DND-41 (cell line): ENCODE data around the gene LRRC8E.

Experiments used
- ATAC-seq: fragments of 200-7000 bp; cut with Tn5 transposase; 3 replicates; pipeline ENCODE4 v1.9.1; 2021; ENCODE audit warnings: low read depth; ENCODE audit not compliant: insufficient read depth
- DNase-seq: peaks from one replicate; pipeline ENCODE4 v3.0.0-alpha.2; 2020
- H2AFZ ChIP-seq: 2 replicates; pipeline ENCODE4 v1.6.0; 2012; ENCODE audit warnings: low read depth, low read length
- H3K27ac ChIP-seq: 2 replicates; pipeline ENCODE4 v1.5.1; 2012; ENCODE audit warnings: low read length, inconsistent platforms
- H3K27me3 ChIP-seq: fragments of 200-600 bp; sonication (generic); 2 replicates; pipeline ENCODE4 v1.6.0; 2012; ENCODE audit warnings: low read length, mild to moderate bottlenecking, inconsistent platforms; ENCODE audit not compliant: insufficient read depth, poor library complexity
- H3K36me3 ChIP-seq: 2 replicates; pipeline ENCODE4 v1.5.1; 2012; ENCODE audit warnings: low read length, inconsistent platforms; ENCODE audit not compliant: insufficient read depth
- H3K4me1 ChIP-seq: 2 replicates; pipeline ENCODE4 v1.5.1; 2012; ENCODE audit warnings: mild to moderate bottlenecking, low read length; ENCODE audit not compliant: insufficient read depth
- H3K4me2 ChIP-seq: 2 replicates; pipeline ENCODE4 v1.6.0; 2012; ENCODE audit warnings: mild to moderate bottlenecking, moderate library complexity, low read length, inconsistent platforms; ENCODE audit not compliant: insufficient read depth
- H3K4me3 ChIP-seq, 2 experiments: fragments of 200-600 bp in 1 of 2; shearing (Covaris generic) in 1 of 2; 2 replicates each; pipeline ENCODE4 v1.5.1; 2012 to 2016; ENCODE audit warnings: inconsistent platforms in 2 of 2, low read length in 2 of 2, mild to moderate bottlenecking in 2 of 2, low read depth in 1 of 2, moderate library complexity in 1 of 2
- H3K79me2 ChIP-seq: 2 replicates; pipeline ENCODE4 v1.6.0; 2012; ENCODE audit warnings: low read length, inconsistent platforms; ENCODE audit not compliant: insufficient read depth
- H3K9ac ChIP-seq: 2 replicates; pipeline ENCODE4 v1.6.0; 2012; ENCODE audit warnings: low read depth, mild to moderate bottlenecking, inconsistent platforms, low read length, moderate library complexity
- H3K9me3 ChIP-seq: 2 replicates; pipeline ENCODE4 v1.5.1; 2012; ENCODE audit warnings: low read length, moderate library complexity, mild to moderate bottlenecking, inconsistent platforms; ENCODE audit not compliant: insufficient read depth, severe bottlenecking
- H4K20me1 ChIP-seq: 2 replicates; pipeline ENCODE4 v1.6.0; 2012; ENCODE audit warnings: low read length; ENCODE audit not compliant: insufficient read depth
- EZH2 ChIP-seq: IDR thresholded peaks from 3 replicates; pipeline ENCODE4 v1.6.1; 2012; ENCODE audit warnings: borderline replicate concordance, low read depth, mild to moderate bottlenecking, moderate library complexity, low read length, inconsistent platforms; ENCODE audit not compliant: severe bottlenecking
- TF ChIP-seq, protein P1 (sequence below): IDR thresholded peaks from 2 replicates; pipeline ENCODE4 v1.5.1; 2012; ENCODE audit warnings: borderline replicate concordance, low read length, moderate library complexity, mild to moderate bottlenecking; ENCODE audit not compliant: poor library complexity, severe bottlenecking; ENCODE audit errors: extremely low read depth

Gene LRRC8E

DNA sequence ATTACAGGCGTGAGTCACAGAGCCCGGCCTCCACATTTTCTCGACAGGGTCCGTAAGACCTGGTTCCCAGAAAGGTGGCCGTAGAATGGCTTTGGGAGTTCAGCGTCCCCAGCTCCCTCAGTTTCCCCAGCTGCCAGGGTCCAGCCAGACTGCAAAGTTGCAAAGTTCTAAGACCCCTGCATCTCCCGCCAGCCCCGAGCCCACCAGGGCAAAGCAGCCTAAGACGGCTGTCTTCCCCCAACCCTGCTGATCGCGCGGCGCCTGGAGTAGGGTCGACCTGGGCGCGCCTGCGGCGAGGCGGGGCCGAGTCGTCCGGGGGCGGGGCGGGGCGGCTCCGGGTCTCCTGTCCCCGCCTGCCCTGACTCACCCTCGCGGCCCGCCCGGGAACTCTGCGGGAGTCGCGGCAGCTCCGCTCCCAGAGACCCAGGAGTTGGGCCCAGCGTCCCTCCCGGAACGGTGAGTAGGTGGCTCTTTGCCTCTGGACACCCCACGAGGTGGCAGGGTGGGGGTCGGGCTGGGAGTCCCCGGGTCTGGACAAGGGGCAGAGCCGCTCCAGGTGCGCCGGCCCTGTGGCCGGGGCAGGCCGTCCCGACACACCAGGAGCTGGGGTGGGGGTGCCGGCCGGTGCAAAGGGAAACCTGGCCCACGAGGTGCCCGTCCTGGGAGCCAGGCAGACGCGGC lies at the start of gene LRRC8E:
LRRC8E (plus strand) TSS at position 366 of the 681 bp plus-strand sequence. CDS start 7,094 bp downstream, outside the sequence.
- H3K9me3 ChIP-seq = no peaks in the 10 kb centered on the region
- no peak within 1 kb of the TSS for H2AFZ ChIP-seq
- TF ChIP-seq, protein P1, sequence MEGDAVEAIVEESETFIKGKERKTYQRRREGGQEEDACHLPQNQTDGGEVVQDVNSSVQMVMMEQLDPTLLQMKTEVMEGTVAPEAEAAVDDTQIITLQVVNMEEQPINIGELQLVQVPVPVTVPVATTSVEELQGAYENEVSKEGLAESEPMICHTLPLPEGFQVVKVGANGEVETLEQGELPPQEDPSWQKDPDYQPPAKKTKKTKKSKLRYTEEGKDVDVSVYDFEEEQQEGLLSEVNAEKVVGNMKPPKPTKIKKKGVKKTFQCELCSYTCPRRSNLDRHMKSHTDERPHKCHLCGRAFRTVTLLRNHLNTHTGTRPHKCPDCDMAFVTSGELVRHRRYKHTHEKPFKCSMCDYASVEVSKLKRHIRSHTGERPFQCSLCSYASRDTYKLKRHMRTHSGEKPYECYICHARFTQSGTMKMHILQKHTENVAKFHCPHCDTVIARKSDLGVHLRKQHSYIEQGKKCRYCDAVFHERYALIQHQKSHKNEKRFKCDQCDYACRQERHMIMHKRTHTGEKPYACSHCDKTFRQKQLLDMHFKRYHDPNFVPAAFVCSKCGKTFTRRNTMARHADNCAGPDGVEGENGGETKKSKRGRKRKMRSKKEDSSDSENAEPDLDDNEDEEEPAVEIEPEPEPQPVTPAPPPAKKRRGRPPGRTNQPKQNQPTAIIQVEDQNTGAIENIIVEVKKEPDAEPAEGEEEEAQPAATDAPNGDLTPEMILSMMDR = no peak
- TF ChIP-seq EZH2 = no peak
- H4K20me1 ChIP-seq = no peaks in the 10 kb centered on the region
- H3K27ac ChIP-seq = no peak within 1 kb of the TSS
- no peak within 1 kb of the TSS for H3K4me3 ChIP-seq
- H3K9ac ChIP-seq = no peak within 1 kb of the TSS
- peaks cover 20% of the 10 kb centered on the region for H3K4me1 ChIP-seq
- H3K27me3 ChIP-seq = no peaks in the 10 kb centered on the region
- ATAC-seq (no peak), DNase-seq (no peak)
- H3K79me2 ChIP-seq = no peaks in the 10 kb centered on the region
- H3K36me3 ChIP-seq = no peaks in the 10 kb centered on the region
- H3K4me2 ChIP-seq = no peak within 1 kb of the TSS

DNA sequence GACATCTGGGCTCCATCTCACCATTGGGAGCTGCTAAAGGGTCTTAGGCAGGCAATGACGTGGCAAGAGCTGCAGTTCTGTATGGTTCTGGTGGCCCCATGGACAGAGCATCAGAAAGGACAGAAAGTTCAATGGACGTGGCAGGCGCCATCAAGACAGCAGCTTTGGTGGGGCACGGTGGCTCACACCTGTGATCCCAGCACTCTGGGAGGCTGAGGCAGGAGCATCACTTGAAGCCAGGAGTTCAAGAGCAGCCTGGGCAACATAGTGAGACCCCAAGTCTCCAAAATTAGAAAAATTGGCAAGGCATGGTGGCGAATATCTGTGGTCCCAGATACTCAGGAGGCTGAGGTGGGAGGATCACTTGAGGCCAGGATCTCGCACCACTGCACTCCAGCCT lies 48.8 kb upstream of the LRRC8E start:
- no peak overlapping the region for H3K9ac ChIP-seq
- H3K4me2 ChIP-seq = no peak overlapping the region

DNA sequence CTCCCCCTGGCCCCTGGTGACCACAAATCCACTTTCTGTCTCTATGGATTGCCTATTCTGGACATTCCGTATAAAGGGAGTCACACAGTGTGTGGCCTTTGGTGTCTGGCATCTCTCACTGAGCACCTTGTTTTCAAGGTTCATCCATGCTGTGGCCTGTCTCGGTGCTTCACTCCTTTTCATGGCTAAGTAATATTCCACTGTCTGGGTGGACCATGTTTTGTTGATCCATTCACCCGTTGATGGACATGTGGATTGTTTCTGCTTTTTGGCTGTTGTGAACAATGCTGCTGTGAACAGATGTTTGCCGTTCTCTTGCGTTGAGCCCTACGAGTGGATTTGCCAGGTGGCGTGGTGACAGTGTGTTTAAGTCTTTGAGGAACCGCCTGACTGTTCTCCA lies 47.7 kb upstream of the LRRC8E start:
- Histone ChIP-seq H3K4me1 (no peaks in the 10 kb centered on the region), H4K20me1 (peaks cover 19% of the 10 kb centered on the region), H3K4me3 (no peak overlapping the region), H3K36me3 (no peaks in the 10 kb centered on the region), H3K9me3 (no peaks in the 10 kb centered on the region), H3K27me3 (no peaks in the 10 kb centered on the region), H3K79me2 (peaks cover 15% of the 10 kb centered on the region; the same call in 1 of the 2 replicates), H3K4me2 (no peak overlapping the region), H3K9ac (no peak overlapping the region), H2AFZ (no peak overlapping the region), H3K27ac (no peak overlapping the region)
- no peak for DNase-seq
- TF ChIP-seq EZH2 = no peak
- no peak for ATAC-seq

More for the DNA sequence above, 48.8 kb upstream of the LRRC8E start:
- no peak for DNase-seq
- Histone ChIP-seq H3K9me3 (no peaks in the 10 kb centered on the region), H3K4me1 (no peaks in the 10 kb centered on the region), H4K20me1 (peaks cover 13% of the 10 kb centered on the region; the same call in 1 of the 2 replicates), H3K27ac (no peak overlapping the region), H3K36me3 (no peaks in the 10 kb centered on the region), H3K79me2 (peaks cover 17% of the 10 kb centered on the region), H3K27me3 (no peaks in the 10 kb centered on the region), H2AFZ (no peak overlapping the region), H3K4me3 (no peak overlapping the region)
- no peak for ATAC-seq
- no peak for TF ChIP-seq EZH2
- TF ChIP-seq, protein P1 = no peak

DNA sequence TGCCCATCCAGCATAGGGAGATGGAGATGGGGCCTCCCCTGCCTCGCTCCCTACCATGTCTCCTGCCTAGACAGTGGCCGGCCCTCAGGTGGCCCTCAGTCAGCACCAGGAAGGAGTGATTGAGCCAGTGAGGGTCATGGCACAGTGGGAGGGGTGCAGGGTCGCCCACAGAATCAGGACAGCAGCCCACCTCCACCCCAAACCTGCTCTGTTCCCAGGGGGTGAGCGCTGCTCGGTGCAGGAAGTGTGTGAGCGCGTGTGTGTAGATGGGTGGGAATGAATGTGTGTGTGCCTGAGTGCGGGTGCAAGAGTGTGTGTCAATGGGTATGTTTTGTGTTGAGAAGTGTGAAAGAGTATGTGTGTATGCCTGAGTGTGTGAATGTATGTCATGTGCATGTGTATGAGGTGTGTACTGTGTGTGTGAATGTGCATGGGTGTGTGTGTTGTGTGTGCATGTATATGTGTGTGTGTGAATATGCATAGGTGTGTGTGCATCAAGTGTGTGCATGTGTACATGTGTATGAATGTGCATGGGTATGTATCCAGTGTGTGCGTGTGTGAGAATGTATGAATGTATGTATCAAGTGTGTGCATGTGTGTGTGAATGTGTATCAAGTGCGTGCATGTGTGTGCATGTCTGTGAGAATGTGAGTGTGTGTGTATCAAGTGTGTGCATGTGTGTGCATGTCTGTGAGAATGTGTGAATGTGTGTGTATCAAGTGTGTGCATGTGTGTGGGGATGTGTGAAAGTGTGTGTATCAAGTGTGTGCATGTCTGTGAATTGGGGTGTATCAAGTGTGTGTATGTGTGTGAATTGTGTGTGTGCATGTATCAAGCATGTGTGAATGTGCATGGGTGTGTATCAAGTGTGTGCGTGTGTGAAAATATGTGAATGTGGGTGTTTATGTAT lies 46.3 kb upstream of the LRRC8E start:
- ATAC-seq = no peak
- no peak for TF ChIP-seq EZH2
- TF ChIP-seq, protein P1 = no peak
- peaks cover 24% of the 10 kb centered on the region for H4K20me1 ChIP-seq
- no peak overlapping the region for H3K4me2 ChIP-seq
- no peaks in the 10 kb centered on the region for H3K9me3 ChIP-seq
- H3K9ac ChIP-seq = no peak overlapping the region
- no peaks in the 10 kb centered on the region for H3K36me3 ChIP-seq
- no peaks in the 10 kb centered on the region for H3K27me3 ChIP-seq
- H3K4me1 ChIP-seq = no peaks in the 10 kb centered on the region
- DNase-seq = no peak
- H3K79me2 ChIP-seq = peaks cover 15% of the 10 kb centered on the region; the same call in 1 of the 2 replicates
- H3K4me3 ChIP-seq = no peak overlapping the region
- H3K27ac ChIP-seq = no peak overlapping the region
- no peak overlapping the region for H2AFZ ChIP-seq
